K562 (cell line): ENCODE measurements around the gene C9orf50. TPM values are rescaled to one million over a fixed set of nuclear protein-coding genes. Genes with fewer than 3 reads are reported as not detected.
A peak's percentile ranks its signal among the peaks of the same experiment; 100 is the strongest.

ENCODE experiments used
- BRD9 ChIP-seq: fragments of 450-650 bp; IDR thresholded peaks from 2 replicates; pipeline ENCODE4 v1.6.1; 2018; ENCODE audit warnings: low read depth; ENCODE audit not compliant: partially characterized antibody
- CHD4 ChIP-seq: fragments of 200-600 bp; sonication (generic); IDR thresholded peaks from 3 replicates; pipeline ENCODE4 v1.6.1; 2012; ENCODE audit warnings: low read depth, mild to moderate bottlenecking, mixed read lengths, low read length, inconsistent platforms; ENCODE audit not compliant: insufficient read depth, insufficient replicate concordance, poor library complexity, severe bottlenecking
- ETV6 ChIP-seq, 3 experiments: fragments of 150-350 bp in 1 of 3; sonication (generic) in 1 of 3; formaldehyde crosslinking in 1 of 3; IDR thresholded peaks; 2 replicates each; pipeline versions ENCODE4 v1.6.1 to v1.8.0; 2014 to 2022; ENCODE audit warnings: borderline replicate concordance in 2 of 3, low read depth in 2 of 3, antibody characterized with exemption in 1 of 3, low read length in 1 of 3, mild to moderate bottlenecking in 1 of 3, missing genetic modification reagents in 1 of 3
- HDAC1 ChIP-seq, 2 experiments: fragments of 450-650 bp; IDR thresholded peaks; 2 replicates each; pipeline ENCODE4 v1.6.1; 2016 to 2017; ENCODE audit warnings: inconsistent platforms in 1 of 2, mild to moderate bottlenecking in 1 of 2, moderate library complexity in 1 of 2
- HDAC8 ChIP-seq: fragments of 450-650 bp; IDR thresholded peaks from 2 replicates; pipeline ENCODE4 v1.6.1; 2016; ENCODE audit warnings: mild to moderate bottlenecking, missing genetic modification characterization, moderate library complexity, missing compliant biosample characterization
- PRMT5 ChIP-seq: sonication (generic); formaldehyde crosslinking; IDR thresholded peaks from 2 replicates; pipeline ENCODE4 v1.5.0; 2020; ENCODE audit warnings: missing genetic modification reagents
- RCOR1 ChIP-seq, 2 experiments: IDR thresholded peaks; 2 replicates each; pipeline ENCODE4 v1.6.1; 2012; ENCODE audit warnings: low read depth in 2 of 2, low read length in 2 of 2, borderline replicate concordance in 1 of 2, improper control_type of control experiment in 1 of 2
- SMARCA5 ChIP-seq: fragments of 450-650 bp; IDR thresholded peaks from 2 replicates; pipeline ENCODE4 v1.6.1; 2016
- SRF ChIP-seq, 2 experiments: fragments of 250-450, 450-650 bp in 1 of 2; sonication (Bioruptor Pico) in 1 of 2; sonication (generic) in 1 of 2; formaldehyde crosslinking; IDR thresholded peaks; 2 replicates each; pipeline versions ENCODE4 v1.5.0 to v1.5.1; 2020 to 2022; ENCODE audit warnings: mild to moderate bottlenecking in 1 of 2, missing genetic modification reagents in 1 of 2
- polyA plus RNA-seq, 8 experiments: library from polyadenylated mRNA; depleted of rRNA in 4 of 8; stranded (reverse) in 5 of 8; unstranded in 3 of 8; fragments of >200 nt; fragmentation: Nextera tagmentation in 2 of 8; fragmentation: Illumina TruSeq in 1 of 8; extraction: Ambion mirVana in 2 of 8; extraction: Trizol in 1 of 8; gene quantifications; 2 replicates each; pipeline versions ENCODE4 v1.2.1 to v1.2.3, GENCODE V29; 2011 to 2014; ENCODE audit warnings: inconsistent platforms in 1 of 8, missing spikeins in 1 of 8
- total RNA-seq, 7 experiments: library from RNA; depleted of rRNA in 6 of 7; stranded (reverse); fragments of >200 nt in 6 of 7; fragmentation: Illumina TruSeq in 2 of 7; extraction: Trizol in 2 of 7; gene quantifications; 2 replicates each; pipeline versions ENCODE4 v1.2.1 to v1.2.3, GENCODE V29; 2011 to 2021; ENCODE audit warnings: low replicate concordance in 1 of 7
- TF ChIP-seq, protein P1 (sequence below): fragments of 450-650 bp; formaldehyde crosslinking; IDR thresholded peaks from 2 replicates; pipeline ENCODE4 v1.4.0; 2022; ENCODE audit warnings: missing genetic modification characterization
- TF ChIP-seq, protein P2 (sequence below): fragments of 200-800 bp; sonication (Bioruptor generic); IDR thresholded peaks from 2 replicates; pipeline ENCODE4 v1.6.1; 2017; ENCODE audit warnings: missing genetic modification characterization, missing compliant biosample characterization
- TF ChIP-seq, protein P3 (sequence below), 2 experiments: fragments of 450-650 bp; conservative IDR thresholded peaks; 2 replicates each; pipeline ENCODE4 v1.6.1; 2017; ENCODE audit warnings: mild to moderate bottlenecking in 2 of 2, moderate library complexity in 2 of 2
- TF ChIP-seq, protein P4 (sequence below), 2 experiments: IDR thresholded peaks in 1 of 2; conservative IDR thresholded peaks in 1 of 2; 2 replicates each; pipeline ENCODE4 v1.6.1; 2016; ENCODE audit warnings: low read depth in 2 of 2, mild to moderate bottlenecking in 1 of 2, missing compliant biosample characterization in 1 of 2, missing genetic modification characterization in 1 of 2, moderate library complexity in 1 of 2
- TF ChIP-seq, protein P5 (sequence below): fragments of 450-650 bp; IDR thresholded peaks from 2 replicates; pipeline ENCODE4 v1.6.1; 2016

The C9orf50 gene
- total and polyA plus RNA-seq, 9 of the 15 experiments (the other 6 are each of a cell fraction or from before 2014, with no cell fraction given), result not detected

DNA sequence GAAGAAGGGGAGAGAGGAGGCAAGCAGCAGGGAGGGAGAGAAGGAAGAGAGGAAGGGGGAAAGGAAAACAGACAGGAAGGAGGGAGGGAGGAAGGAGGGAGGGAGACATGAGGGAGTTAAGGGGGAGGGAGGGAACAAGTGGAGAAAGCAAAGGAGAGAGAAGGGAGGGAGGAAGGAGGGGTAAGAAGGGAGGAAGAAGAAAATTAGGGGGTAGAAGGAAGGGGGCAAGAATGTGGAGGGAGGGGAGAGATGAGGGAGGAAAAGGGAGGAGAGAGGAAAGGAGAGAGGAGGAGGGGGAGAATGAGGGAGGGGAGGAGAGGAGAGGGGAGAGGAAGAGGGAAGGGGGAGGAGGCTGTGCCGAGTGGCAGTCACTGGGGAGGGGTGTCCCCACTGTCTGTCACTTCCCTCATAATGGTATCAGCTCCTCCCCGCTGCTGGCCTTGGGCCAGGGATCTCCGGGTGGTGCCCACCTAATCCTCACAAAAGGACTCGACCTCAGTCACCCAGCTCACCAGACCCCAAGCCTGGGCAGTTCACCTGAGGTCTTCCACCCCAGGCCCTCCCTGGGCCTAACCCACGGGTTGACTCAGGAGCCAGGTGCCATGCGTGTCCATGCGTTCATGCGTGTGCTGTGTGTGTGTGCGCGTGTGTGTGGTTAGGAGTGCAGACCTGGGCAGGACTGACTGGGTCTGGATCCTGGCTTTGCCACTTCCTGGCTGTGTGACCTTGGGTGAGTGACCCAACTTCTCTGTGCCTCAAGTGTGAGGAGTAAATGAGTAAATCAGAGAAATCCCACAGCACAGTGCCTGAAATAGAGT, 18.1 kb downstream of the C9orf50 start (continued):
- TF ChIP-seq, protein P1, sequence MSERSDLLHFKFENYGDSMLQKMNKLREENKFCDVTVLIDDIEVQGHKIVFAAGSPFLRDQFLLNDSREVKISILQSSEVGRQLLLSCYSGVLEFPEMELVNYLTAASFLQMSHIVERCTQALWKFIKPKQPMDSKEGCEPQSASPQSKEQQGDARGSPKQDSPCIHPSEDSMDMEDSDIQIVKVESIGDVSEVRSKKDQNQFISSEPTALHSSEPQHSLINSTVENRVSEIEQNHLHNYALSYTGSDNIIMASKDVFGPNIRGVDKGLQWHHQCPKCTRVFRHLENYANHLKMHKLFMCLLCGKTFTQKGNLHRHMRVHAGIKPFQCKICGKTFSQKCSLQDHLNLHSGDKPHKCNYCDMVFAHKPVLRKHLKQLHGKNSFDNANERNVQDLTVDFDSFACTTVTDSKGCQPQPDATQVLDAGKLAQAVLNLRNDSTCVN (CRISPR knock-in tag), result 0 out of 2 replicates have a peak, but pooled peaks have one; percentile 60
- TF ChIP-seq SMARCA5, result peak; percentile 96
- TF ChIP-seq RCOR1 (IDR thresholded peaks at IDR 0.05; ENCODE audit: borderline replicate concordance in 1 of 2, low read depth in 2 of 2, low read length in 2 of 2), result peak in 1 of 2 experiments; percentile 82; a peak in 2 of 4 replicates
- TF ChIP-seq, protein P2, sequence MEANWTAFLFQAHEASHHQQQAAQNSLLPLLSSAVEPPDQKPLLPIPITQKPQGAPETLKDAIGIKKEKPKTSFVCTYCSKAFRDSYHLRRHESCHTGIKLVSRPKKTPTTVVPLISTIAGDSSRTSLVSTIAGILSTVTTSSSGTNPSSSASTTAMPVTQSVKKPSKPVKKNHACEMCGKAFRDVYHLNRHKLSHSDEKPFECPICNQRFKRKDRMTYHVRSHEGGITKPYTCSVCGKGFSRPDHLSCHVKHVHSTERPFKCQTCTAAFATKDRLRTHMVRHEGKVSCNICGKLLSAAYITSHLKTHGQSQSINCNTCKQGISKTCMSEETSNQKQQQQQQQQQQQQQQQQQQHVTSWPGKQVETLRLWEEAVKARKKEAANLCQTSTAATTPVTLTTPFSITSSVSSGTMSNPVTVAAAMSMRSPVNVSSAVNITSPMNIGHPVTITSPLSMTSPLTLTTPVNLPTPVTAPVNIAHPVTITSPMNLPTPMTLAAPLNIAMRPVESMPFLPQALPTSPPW (CRISPR knock-in tag), result peak; percentile 57; the same call in 1 of the 2 replicates
- TF ChIP-seq SRF (CRISPR knock-in tag; IDR thresholded peaks at IDR 0.05), result no peak
- TF ChIP-seq, protein P3, sequence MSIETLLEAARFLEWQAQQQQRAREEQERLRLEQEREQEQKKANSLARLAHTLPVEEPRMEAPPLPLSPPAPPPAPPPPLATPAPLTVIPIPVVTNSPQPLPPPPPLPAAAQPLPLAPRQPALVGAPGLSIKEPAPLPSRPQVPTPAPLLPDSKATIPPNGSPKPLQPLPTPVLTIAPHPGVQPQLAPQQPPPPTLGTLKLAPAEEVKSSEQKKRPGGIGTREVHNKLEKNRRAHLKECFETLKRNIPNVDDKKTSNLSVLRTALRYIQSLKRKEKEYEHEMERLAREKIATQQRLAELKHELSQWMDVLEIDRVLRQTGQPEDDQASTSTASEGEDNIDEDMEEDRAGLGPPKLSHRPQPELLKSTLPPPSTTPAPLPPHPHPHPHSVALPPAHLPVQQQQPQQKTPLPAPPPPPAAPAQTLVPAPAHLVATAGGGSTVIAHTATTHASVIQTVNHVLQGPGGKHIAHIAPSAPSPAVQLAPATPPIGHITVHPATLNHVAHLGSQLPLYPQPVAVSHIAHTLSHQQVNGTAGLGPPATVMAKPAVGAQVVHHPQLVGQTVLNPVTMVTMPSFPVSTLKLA (conservative IDR thresholded peaks at IDR 0.05), result no peak
- TF ChIP-seq CHD4, result peak; percentile 67
- no peak for TF ChIP-seq PRMT5
- TF ChIP-seq, protein P4, sequence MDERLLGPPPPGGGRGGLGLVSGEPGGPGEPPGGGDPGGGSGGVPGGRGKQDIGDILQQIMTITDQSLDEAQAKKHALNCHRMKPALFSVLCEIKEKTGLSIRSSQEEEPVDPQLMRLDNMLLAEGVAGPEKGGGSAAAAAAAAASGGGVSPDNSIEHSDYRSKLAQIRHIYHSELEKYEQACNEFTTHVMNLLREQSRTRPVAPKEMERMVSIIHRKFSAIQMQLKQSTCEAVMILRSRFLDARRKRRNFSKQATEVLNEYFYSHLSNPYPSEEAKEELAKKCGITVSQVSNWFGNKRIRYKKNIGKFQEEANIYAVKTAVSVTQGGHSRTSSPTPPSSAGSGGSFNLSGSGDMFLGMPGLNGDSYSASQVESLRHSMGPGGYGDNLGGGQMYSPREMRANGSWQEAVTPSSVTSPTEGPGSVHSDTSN (CRISPR knock-in tag; IDR thresholded peaks at IDR 0.05; ENCODE audit: low read depth), result no peak
- TF ChIP-seq, protein P4 (tag; conservative IDR thresholded peaks at IDR 0.05; ENCODE audit: low read depth), result peak; percentile 27; the same call in 1 of the 2 replicates
- peak; percentile 40 for TF ChIP-seq BRD9
- TF ChIP-seq, protein P5, sequence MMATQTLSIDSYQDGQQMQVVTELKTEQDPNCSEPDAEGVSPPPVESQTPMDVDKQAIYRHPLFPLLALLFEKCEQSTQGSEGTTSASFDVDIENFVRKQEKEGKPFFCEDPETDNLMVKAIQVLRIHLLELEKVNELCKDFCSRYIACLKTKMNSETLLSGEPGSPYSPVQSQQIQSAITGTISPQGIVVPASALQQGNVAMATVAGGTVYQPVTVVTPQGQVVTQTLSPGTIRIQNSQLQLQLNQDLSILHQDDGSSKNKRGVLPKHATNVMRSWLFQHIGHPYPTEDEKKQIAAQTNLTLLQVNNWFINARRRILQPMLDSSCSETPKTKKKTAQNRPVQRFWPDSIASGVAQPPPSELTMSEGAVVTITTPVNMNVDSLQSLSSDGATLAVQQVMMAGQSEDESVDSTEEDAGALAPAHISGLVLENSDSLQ, result peak; percentile 88
- peak in 1 of 2 experiments; percentile 58; a peak in 2 of 4 replicates for TF ChIP-seq HDAC1 (IDR thresholded peaks at IDR 0.05)
- TF ChIP-seq ETV6 (IDR thresholded peaks at IDR 0.05; ENCODE audit: borderline replicate concordance in 1 of 2, low read depth in 2 of 2, low read length in 1 of 2), result peak in 1 of 2 experiments; percentile 63; a peak in 1 of 4 replicates
- TF ChIP-seq ETV6 (CRISPR knock-in tag; IDR thresholded peaks at IDR 0.05; ENCODE audit: borderline replicate concordance), result no peak
- no peak for TF ChIP-seq HDAC8 (tag)
